NCI-H82 treated with DMSO at 0.1 percent for 48 hours (cell line): ENCODE measurements around the gene POLG2.
"Not testable (repeated sequence)": the region's sequence is repeated elsewhere in the genome, so short reads cannot be mapped to it uniquely, and the experiment has no call there.

Experiments
- DNase-seq: peaks from one replicate; lab custom pipeline; 2025; ENCODE audit not compliant: unreplicated experiment; lab: John Stamatoyannopoulos, UW

POLG2 gene

DNA sequence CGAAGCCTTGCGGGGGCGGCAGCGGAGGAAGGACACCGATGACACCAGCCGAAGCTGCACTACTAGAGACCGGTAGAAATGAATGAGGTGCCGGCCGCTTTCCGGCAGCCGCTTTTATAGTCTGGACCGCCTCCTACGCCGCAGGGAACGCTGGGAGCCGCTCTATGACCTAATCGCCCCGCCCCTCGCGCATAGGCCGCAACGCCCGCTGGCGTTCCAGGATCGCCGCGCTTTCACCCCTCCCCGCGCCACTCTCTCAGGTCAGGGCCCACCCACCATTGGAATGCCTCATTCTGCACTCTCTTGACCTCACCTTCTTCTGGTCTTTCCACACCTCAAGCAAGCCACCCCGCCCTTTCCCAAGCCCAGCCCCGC, 9.3 kb upstream of the POLG2 start, which contains the start of gene DDX5:
Gene DDX5, minus strand, starts transcription at position 89 of the 375 bp plus-strand sequence. CDS start 170 bp downstream, outside the sequence.
- peak; percentile 97 for DNase-seq

- peak; percentile 30 for DNase-seq
Measured at GRCh38 chr17:64505340-64506200, 8.7 kb upstream of the POLG2 start.

- DNase-seq = no peak
Measured at GRCh38 chr17:64504769-64505339, 8.0 kb upstream of the POLG2 start.

DNA sequence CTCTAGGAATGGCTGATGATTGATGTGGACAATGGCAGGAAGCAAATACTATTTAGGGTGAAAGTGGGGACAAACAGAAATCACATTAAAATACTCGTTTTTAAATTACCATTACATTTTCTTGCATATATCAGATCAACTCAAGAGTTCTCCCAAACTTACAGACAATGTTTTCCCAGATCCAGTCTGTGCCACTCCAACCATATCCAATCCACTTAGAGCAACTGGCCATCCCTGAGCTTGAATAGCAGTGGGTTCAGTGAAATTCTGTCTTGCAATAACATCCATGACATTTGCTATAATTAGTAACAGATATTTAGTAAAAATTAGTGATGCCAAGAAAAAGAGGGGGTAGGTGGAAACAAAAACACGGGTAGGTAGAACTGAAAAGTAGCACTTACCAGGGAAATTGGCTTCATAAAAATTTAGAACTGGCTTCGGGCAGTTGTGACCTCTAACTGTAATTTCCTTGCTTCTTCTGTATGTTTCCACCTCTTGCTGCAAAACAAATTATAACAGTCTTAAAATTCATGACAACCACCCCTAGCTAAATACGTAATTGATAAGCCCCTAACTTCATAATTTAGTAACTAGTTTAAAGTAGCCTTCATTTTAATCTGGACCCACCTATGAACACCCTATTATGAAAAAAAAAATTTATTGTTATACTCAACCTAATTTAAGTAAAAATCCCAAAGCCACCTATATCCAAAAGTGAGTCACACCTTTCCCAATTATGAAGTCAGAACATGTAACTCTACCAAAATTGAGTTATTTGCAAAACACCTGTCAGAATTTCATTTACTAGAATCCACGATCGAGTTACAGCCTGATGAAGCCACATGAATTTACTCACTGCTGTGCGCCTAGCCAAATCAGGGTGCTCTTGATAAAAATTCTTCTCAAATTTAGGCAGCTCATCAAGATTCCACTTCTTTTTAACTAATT, 7.2 kb upstream of the POLG2 start:
- DNase-seq = no peak

DNA sequence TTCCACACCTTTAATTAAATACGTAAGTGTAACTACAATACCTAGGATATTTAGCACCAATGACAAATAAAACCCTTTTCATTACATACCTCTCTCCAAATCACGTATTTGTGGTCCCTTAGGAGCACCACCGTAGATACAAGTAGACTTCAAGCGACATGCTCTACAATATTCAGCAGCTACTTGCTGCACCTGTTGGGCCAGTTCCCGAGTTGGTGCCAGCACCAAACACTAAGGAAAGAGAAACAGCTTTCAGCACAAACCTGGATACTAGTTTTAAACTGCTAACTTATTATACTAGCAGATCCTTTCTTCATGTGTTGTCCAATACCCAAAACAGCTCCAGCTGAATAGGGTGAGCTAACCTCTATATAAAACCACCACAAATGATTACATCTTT, 6.5 kb upstream of the POLG2 start:
- no peak for DNase-seq

DNA sequence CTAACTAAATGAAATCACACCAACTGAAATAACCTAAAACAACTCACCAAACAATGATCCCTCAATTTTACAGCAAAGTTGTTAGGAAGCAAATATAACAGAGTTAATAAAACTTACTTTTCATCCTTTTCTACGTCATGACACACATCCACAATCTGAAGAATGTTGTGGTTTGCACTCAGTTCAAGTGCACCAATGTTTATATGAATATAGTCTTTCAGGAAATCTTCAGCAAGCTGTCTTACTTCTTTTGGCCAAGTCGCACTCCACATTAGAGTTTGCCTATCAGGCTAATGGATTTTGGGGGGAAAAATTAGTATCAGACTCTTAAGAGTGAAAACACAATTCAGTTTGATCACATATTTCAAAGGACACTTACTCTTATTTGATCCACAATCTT, 6.0 kb upstream of the POLG2 start:
- no peak for DNase-seq

DNA sequence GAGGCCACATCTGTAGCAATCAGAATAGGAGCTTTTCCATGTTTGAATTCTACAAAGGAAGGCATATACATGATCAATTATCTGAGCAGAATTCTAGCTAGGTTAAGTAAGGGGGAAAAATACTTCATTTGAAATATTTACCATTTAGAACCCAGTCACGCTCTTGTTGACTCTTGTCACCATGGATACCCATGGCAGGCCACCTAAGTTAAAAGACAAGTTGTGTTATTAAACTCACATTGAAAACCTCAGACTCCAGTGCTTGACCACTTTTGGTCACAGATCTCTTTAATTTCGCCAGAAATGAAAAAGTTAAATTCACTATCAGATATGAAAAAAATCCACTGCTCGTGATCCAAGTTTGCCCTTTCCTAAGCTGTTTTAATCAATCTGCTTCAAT, 5.2 kb upstream of the POLG2 start:
- no peak for DNase-seq

DNA sequence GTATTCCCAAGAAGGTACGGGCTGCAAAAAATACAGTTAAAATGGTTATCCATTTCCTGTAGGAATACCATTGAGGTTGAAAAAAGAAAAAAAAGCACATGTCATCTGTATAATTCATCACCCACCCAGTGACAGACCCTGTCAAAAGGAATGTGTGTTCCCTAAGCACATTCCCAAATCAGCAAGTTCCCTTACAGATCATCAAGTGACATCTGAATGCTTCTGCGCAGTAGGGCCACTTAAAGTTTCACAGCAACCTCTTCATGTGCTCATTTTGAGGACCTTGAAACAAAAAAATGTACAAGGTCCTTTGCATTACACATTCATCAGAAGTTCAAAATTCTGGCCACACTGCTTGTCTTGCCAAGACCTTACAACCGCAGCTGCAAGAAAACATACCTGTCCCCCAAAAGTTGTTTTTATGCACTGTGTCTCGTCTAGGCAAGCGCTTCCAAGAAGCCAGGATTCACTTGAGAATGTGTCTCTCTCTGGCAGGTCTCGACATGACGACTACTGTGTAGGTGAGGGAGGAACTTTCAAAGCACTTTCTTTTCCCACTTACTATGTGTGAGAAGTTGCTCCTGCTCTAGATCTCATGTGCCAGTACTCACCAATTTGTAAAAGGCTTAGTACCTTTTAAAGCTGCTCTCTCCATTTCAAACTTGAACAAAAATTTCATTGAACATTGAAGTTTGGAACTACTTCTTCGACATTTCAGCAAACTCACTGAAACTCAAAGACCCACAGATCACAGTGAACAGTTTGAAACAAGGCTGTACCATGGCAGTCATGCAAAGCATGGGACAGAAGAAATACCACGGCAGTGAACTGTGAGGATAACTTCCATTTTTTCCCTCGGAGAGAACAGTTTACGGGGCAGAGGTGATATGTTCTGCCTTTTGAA, 4.3 kb upstream of the POLG2 start:
- no peak for DNase-seq

DNA sequence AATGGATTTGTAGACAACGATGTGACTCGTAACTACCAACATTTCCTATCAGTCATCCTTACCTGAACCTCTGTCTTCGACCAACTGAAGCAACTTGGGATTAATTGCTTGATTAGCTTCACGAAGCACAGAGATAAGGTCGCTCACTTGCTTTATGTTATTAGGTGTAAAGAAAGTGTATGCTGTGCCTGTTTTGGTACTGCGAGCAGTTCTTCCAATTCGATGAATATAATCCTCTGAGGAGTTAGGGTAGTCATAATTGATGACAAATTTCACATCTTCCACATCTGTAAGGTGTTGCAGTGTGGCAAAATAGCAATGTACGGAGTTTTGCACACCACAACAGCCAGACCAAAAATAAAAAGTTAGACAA, 3.6 kb upstream of the POLG2 start:
- no peak for DNase-seq

- no peak for DNase-seq
Measured at GRCh38 chr17:64499805-64500486, 3.1 kb upstream of the POLG2 start.

DNA sequence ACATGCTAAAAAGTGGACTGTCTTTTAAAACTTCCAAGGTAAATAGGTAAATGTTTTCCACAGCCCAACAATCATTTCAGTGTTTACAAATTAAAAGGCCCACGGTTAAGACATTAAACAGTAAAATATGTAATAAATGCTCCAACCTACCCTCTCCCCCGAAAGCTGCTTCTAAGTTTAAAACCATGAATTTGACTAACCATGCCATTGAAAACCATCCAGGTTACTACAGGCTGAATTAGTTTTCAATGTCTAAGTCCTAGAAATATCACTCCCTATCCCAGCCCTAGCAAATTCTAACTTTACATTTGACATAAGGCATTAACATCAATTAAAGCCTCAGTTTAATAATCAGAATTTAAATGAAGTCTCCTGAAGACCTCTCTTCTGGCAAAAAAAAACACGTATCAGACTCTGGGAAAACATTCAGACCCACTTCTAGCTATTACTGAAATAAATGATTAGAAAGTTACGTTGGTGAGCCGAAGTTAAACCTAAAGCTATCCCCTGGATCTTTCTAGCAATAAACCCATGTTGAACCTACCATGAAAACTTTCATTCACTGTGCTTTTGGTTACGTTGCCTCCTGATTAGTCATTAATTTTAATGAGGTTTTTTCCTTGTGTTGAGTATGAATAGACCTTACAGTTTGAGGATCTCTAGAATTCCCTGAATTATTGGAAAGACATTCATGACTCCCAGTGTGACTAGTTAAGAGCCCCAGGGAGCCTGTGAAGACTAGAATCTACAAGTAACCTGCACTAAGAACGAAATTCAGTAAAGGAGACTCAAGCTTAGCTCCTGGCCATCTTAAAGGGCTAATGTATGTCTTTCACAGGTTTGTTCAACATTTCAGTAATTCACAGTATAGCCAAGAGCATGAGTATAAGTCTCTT, 1.7 kb upstream of the POLG2 start:
- no peak for DNase-seq

DNA sequence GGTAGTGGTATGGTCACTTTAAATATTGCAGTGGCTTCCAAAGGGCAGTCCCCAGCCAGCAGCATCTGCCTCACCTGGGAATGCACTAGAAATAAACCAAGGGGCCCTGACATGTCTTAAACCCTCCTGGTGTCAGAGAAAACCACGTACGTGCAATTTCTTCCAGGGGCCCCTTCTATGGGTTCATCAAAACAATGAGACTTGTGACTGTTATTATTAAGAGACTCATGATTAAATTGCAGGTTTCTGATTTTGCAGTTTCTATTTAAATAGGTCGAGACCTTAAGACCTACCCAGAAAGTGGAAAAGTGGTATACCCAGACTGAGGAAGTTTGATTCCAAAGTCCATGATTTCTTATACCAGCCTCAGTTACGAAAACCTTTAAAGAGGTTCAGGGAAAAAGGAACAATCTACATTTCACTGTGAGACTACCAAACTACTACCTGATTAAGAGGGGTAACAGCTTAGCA, 746 bp upstream of the POLG2 start:
- DNase-seq = no peak

DNA sequence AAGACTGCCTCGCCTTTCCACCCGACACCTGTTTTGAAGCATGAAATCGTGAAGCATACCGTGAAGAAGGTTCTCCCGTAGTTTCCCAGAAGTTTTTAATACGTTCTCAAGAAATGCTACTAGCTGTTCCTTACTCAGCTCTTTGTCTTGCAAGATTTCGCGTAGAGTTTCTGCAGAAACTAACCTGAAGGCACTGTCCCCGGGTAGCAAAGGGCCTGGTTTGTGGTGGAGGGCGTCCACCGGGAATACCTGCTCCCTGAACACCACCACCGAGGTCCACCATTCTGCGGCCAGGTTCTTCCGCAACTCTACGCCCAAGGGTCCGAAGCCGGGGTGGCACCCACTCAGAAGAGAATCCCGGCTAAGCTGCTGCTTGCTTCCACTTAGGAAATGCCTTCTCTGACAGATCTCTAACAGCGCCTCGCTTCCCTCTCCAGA, 487 bp downstream of the POLG2 start:
- DNase-seq = no peak

- DNase-seq = not testable (repeated sequence)
Measured at GRCh38 chr17:64495300-64495699, 1.6 kb downstream of the POLG2 start.

DNA sequence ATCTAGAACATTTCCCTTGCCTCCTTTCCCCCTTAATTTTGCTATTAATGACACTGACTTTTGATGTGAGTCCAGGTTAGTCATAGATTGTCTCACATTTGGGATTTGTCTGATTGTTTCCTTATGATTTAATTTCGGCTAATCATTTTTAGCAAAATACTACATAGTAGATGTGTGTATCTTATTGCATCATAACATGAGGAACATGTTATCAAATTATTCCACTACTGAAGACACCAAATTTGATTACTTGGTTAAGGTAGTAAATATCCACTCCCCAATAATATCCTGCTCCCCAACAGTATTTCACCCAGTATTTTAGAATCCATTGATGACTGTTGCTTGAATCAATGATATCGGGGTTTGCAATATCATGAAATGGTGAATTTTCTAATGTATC, 2.7 kb downstream of the POLG2 start:
- DNase-seq = no peak

- no peak for DNase-seq
Measured at GRCh38 chr17:64492481-64493109, 4.3 kb downstream of the POLG2 start.

DNA sequence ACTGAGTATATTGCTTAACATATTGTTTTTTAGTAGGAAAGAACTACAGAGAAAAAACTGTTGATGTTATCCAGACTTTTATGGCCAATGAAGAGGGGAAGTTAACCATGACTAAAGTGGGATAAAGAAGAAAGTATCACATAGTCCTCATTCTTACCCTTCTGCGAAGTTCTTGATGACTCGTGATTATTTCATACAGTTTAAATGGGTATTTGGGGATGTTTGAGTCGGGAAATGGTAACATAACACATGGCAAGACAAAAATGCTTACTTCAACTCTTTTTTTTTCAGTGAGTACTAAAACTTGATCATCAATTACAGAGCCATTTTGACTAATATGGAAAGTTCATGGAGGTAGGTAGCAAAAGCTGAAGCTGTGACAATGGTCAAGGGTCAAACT, 4.9 kb downstream of the POLG2 start:
- no peak for DNase-seq
